ENCODE results near the gene PRKG1.
A peak's percentile ranks its signal among the peaks of the same experiment; 100 is the strongest.
"Not testable (repeated sequence)": the region's sequence is repeated elsewhere in the genome, so short reads cannot be mapped to it uniquely, and the experiment has no call there.

PRKG1 gene

GRCh38 chr10:51377070-51377931 lies 303.0 kb downstream of the PRKG1 start:
- DNase-seq (ENCODE audit: low read depth, low spot score): no peak

DNA sequence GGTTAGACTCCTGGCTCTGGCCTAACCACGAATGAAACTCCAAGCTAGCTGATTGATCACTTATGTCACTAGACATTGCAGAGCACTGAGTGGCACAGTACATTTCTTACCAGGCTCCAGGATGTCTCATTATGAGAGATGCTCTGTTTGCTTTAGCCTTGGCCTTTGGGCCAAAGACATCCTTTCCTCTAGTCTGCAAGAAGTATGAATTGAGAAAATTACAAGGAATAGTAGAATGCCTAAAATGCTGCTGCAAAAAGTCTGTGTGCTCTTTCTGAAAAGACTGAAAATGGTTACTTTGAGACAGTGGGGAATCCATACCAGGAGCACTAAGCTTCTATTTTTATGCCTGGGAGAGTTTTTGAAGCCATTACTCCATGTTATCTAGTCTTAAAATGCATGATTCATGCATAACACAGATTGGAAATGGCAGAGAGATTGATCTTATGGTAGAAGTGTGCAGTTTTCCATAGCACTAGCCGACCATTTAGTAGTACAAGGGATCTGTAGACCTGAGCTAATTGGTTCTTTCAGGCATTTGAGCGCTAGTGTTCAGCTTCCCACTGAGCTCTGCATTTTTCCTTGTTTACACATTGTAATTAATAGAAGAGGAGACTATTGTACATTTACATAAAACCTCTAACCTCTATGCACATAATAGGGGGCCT lies 303.8 kb downstream of the PRKG1 start:
- no peak for DNase-seq (ENCODE audit: low read depth, low spot score)

DNA sequence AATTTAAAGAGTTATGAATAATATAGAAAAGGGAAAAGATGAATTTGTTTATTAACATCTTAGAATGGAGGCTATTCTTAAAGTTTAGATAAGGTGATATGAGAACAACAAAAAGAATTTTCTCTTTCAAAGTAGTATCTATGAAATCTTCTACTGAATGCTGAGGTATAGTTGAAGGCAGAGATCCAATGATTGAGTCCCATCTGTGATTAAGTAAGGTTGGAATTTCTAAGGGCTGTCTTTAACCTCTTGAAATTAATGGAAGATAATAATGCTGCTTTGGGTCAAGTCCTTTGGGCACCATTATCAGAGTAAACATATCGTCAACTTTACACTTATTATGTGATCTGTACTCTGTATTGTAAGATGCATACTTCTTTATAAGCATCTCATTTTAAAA lies 307.9 kb downstream of the PRKG1 start:
- DNase-seq (ENCODE audit: low read depth, low spot score): no peak

DNA sequence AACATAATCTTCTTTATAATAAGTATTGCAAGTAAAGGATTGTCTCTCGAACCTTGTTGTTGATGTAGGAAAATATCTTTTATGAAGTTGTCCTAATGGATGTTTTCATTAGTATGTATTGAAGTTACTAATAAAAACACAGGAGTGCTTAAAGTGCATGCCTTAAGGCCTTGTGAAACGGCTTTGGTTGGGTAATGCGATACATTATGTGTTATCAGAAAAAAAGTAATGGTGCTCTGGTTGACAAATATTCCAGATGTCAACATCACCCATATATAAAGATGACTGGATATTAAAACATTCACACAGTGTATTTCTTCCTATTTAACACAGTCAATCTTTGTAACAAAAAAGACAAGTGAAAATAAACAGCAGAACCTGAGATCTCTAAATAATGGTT lies 310.7 kb downstream of the PRKG1 start:
- no peak for DNase-seq (ENCODE audit: low read depth, low spot score)

DNA sequence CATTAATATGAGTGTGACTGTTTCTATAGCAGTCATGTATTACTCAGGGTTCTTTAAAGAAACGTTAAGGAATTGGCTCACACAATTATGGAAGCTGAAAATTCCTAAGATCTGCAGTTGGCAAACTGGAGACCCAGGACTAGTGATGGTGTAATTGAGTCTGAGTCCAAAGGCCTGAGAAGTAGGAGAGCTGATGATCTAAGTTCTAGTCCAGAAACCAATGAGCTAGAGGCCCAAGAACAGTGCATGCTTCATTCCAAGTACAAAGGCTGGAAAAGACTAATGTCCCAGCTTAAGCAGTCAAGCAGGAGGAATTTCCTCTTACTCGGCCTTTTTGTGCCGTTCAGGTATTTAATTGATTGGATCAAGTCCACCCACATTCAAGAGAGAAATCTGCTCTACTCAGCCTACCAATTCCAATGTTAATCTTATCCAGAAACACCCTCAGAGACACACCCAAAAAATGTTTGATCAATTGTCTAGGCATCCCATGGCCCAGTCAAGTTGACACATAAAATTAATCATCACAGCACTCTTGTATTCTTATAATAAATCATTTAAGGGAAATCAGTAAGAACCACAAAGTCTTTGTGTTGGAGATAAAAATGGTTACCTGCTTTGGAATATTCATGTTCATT lies 312.1 kb downstream of the PRKG1 start:
- no peak for DNase-seq (ENCODE audit: low read depth, low spot score)

GRCh38 chr10:51389415-51390321 lies 315.4 kb downstream of the PRKG1 start:
- peak; percentile 33 for DNase-seq (ENCODE audit: low read depth, low spot score)

DNA sequence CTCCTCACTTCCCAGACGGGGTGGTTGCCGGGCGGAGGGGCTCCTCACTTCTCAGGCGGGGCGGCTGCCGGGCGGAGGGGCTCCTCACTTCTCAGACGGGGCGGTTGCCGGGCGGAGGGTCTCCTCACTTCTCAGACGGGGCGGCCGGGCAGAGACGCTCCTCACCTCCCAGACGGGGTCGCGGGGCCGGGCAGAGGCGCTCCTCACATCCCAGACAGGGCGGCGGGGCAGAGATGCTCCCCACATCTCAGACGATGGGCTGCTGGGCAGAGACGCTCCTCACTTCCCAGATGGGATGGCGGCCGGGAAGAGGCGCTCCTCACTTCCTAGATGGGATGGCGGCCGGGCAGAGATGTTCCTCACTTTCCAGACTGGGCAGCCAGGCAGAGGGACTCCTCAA lies 318.7 kb downstream of the PRKG1 start:
- not testable (repeated sequence) for DNase-seq (ENCODE audit: low read depth, low spot score)

DNA sequence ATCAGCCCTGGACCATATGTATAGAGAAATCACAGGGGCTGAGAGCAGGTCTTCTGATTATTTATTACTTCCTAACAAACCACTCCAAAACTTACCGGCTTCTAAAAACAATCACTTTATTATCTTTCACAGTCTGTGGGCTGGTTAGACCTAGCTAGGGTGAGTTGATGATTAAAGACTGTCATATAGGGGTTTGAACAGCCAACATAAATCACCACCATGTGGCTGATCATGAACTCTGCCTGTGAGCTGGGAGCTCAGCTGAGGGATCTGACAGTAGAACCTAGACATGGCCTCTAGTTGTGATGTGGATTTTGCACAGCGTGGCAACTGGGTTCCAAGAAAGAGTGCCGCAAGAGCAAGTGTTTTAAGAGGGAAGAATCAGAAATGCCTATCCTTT lies 319.8 kb downstream of the PRKG1 start:
- DNase-seq (ENCODE audit: low read depth, low spot score): no peak

DNA sequence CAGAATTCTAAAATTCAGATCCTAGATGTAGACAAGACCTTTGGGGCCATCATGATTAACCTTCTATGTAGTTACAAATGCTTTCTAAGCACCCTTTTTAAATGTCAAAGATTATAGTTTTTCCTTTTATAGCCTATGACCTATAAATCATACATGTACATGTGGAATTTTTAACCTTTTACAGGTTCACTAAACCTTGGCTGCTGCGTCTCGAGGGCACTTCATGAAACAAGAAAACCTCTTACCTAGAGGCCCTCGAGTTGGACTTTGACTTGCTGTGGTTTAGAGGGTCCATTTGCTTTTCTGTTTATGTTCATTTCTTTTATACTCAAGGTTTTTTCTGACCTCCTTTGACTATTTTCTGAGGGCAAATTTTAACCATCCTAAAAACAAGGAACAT lies 323.0 kb downstream of the PRKG1 start:
- no peak for DNase-seq (ENCODE audit: low read depth, low spot score)

DNA sequence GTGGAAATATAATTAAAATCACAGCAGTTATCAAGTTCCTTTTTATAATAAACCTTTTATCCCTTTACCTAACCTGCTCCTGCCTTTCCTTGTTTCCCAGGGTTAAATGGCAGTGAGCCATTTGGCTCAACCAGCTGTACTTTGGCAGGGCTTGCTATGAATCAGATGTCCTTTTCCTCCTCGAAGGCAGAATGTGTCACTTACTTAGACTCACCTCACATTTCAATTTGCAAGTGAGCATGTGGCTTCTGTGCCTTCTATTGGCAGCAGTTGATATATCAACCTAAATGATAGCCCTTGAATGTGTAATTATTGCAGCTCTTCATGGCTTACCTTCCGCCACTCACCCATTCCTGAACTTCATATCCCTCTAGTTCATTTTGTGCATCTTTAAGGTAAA lies 323.4 kb downstream of the PRKG1 start:
- no peak for DNase-seq (ENCODE audit: low read depth, low spot score)

DNA sequence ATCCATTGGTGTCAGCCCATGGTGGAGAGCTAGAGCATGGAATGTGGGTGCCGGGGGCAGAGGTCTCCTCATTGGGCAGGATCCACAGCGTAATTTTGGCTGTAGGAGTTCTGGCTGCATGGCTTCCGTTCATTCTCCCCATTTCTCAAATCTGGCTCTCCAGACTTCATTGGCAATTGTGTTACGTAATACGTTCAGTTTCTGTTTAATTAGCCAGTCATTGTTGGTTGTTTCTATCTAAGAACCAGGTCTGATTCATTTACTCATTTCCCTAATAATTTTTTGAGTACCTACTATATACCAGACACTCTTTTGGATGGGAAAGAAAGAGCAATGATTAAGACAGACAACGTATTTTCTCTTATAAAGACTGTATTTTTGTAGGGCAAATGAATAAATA lies 325.6 kb downstream of the PRKG1 start:
- no peak for DNase-seq (ENCODE audit: low read depth, low spot score)

DNA sequence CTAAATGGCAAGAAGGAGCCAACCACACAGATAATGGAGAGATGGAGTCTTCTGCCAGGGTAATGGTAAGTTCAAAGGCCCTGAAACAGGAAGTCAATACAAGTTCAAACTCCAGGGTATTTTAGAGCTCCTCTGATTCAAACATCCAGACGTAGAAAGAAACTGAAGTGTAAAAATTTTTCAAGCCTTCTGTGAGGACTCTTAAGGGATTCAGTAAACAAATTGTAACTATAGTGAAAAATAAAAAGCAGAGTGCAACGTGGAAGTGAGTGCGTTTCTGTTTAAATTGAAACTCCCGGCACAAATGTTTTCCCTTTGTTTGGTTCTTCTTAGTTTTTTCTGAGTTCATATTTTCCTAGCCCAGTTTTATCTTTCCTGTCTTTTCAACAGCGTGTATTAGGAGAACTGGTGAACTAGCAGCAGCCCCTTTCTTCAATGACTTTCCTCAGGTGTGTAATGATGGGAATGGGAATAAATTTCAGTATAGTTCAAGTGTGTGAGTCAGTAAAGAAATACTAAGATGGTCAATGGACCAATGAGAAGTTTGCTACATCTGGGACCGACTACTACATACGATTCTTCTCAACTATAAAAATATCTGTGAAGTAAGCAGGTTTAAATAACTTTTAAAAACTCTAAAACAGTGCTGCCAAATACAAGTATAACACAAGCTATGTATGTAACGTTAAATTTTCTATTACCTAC lies 326.3 kb downstream of the PRKG1 start:
- no peak for DNase-seq (ENCODE audit: low read depth, low spot score)

- no peak for DNase-seq (ENCODE audit: low read depth, low spot score)
Observed at GRCh38 chr10:51403521-51403920, 329.2 kb downstream of the PRKG1 start.

GRCh38 chr10:51405580-51406351 lies 331.5 kb downstream of the PRKG1 start:
- DNase-seq (ENCODE audit: low read depth, low spot score): no peak

DNA sequence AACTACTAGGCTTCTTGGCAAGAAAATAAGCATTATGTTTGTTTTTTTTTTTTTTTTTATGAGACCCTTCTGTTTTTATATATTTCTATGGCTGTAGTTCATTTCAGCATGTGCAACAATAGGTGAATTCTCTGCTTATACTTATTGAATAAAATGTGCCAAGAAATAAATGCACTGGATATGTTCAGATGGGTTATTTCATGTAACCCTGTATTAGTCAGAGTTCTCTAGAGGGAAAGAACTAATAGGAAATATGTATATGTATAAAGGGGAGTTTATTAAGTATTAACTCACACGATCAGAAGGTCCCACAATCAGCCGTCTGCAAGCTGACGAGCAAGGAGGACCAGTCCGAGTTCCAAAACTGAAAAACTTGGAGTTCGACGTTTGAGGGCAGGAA lies 332.3 kb downstream of the PRKG1 start:
- DNase-seq (ENCODE audit: low read depth, low spot score): no peak

DNA sequence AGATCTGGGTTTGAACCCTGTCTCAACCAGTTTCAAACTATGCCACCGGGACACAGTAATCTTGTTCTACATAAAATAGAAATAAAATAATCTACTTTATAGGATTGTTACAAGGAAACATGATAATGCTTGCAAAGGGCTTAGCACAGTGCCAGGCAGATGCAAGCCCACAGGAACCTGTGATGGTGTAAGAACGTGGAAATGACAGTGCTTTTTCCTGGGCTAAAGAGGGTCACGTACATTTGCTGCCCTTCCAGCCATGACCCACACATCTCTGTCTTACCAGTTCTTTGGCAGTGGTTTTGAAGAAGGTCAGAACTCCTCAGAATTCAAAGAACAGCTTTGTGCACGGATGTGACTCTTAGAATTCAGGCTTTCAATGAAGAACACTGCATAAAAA lies 342.2 kb downstream of the PRKG1 start:
- no peak for DNase-seq (ENCODE audit: low read depth, low spot score)

GRCh38 chr10:51419196-51420093 lies 345.2 kb downstream of the PRKG1 start:
- no peak for DNase-seq (ENCODE audit: low read depth, low spot score)

DNA sequence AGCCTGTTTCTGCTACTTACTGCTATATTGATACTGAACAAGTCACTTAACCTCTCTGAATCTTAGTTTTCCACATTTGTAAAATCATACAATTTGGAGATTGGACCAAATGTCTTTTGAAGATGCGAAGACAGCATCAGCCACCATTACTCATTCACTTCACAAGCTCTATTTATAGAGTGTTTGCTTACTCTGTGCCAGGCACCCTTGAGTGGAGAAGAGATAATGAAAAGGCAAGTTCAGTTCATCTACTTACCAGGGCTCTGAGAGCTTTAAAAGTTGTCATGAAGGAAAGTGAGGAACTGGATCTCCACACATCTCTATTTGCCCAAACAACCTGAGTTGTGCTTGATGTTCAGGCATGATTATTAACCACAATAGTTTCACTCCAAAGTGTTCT lies 347.6 kb downstream of the PRKG1 start:
- no peak for DNase-seq (ENCODE audit: low read depth, low spot score)
